ENCODE data around the gene ATP10A. TPM values are rescaled to one million over a fixed set of nuclear protein-coding genes. Genes with fewer than 3 reads are reported as not detected.

Gene ATP10A
- total RNA-seq, 1 experiment from 2014 or later: 2.1 TPM

- TF ChIP-seq CTCF (IDR thresholded peaks at IDR 0.05) (no peak), FOXP1 (CRISPR knock-in tag; IDR thresholded peaks at IDR 0.05; ENCODE audit: borderline replicate concordance) (no peak), SMAD3 (CRISPR knock-in tag; IDR thresholded peaks at IDR 0.05; ENCODE audit: borderline replicate concordance) (no peak), STAT6 (CRISPR knock-in tag; conservative IDR thresholded peaks at IDR 0.05; ENCODE audit: low read depth) (no peak), NR2C2 (CRISPR knock-in tag; IDR thresholded peaks at IDR 0.05) (no peak), MAX (CRISPR knock-in tag; IDR thresholded peaks at IDR 0.05) (no peak), IRF2 (CRISPR knock-in tag; IDR thresholded peaks at IDR 0.05; ENCODE audit: borderline replicate concordance, low read depth) (no peak)
Measured at GRCh38 chr15:25727116-25727515, 136.0 kb downstream of the ATP10A start (continued).

- H3K27ac Mint-ChIP-seq: no peak overlapping the region
- DNase-seq (ENCODE audit: low spot score) (no peak), ATAC-seq (no peak)
- POLR2A ChIA-PET: interaction anchor here (0.7 kb wide), 1 partner anchor 90 kb away, joined by 3 read pairs; no protein-coding TSS in a partner anchor
- CTCF ChIA-PET: interaction anchor here (1.1 kb wide), 1 partner anchor 10 kb away, joined by 4 read pairs; no protein-coding TSS in a partner anchor
- H3K27me3 Mint-ChIP-seq (ENCODE audit: low read depth): no peaks in the 10 kb centered on the region
- TF ChIP-seq PRRX2 (CRISPR knock-in tag; IDR thresholded peaks at IDR 0.05) (no peak), MLX (CRISPR knock-in tag; IDR thresholded peaks at IDR 0.05) (no peak), NR2C2 (CRISPR knock-in tag; IDR thresholded peaks at IDR 0.05) (no peak), CDX4 (CRISPR knock-in tag; IDR thresholded peaks at IDR 0.05; ENCODE audit: borderline replicate concordance) (no peak), ZSCAN18 (CRISPR knock-in tag; IDR thresholded peaks at IDR 0.05) (no peak), ESRRA (CRISPR knock-in tag; IDR thresholded peaks at IDR 0.05; ENCODE audit: borderline replicate concordance) (no peak), IRF1 (CRISPR knock-in tag; IDR thresholded peaks at IDR 0.05) (no peak), FOXK1 (CRISPR knock-in tag; IDR thresholded peaks at IDR 0.05) (no peak), NFYB (CRISPR knock-in tag; conservative IDR thresholded peaks at IDR 0.05; ENCODE audit: low read depth) (no peak), USF1 (CRISPR knock-in tag; IDR thresholded peaks at IDR 0.05) (no peak), SP1 (CRISPR knock-in tag; conservative IDR thresholded peaks at IDR 0.05) (no peak), TCF7 (CRISPR knock-in tag; IDR thresholded peaks at IDR 0.05; ENCODE audit: low read depth) (no peak), GRHL2 (CRISPR knock-in tag; IDR thresholded peaks at IDR 0.05; ENCODE audit: insufficient replicate concordance, severe bottlenecking) (no peak), ZNF121 (CRISPR knock-in tag; IDR thresholded peaks at IDR 0.05) (no peak), STAT6 (CRISPR knock-in tag; conservative IDR thresholded peaks at IDR 0.05; ENCODE audit: low read depth) (no peak), ELF4 (CRISPR knock-in tag; IDR thresholded peaks at IDR 0.05; ENCODE audit: low read depth) (no peak), SMAD3 (CRISPR knock-in tag; IDR thresholded peaks at IDR 0.05; ENCODE audit: borderline replicate concordance) (no peak), FOXJ3 (CRISPR knock-in tag; IDR thresholded peaks at IDR 0.05; ENCODE audit: borderline replicate concordance) (no peak), CBFB (CRISPR knock-in tag; IDR thresholded peaks at IDR 0.05; ENCODE audit: low read depth) (no peak)
- no peak overlapping the region for H3K4me3 Mint-ChIP-seq
- H3K36me3 Mint-ChIP-seq: no peaks in the 10 kb centered on the region
- H3K4me1 Mint-ChIP-seq: peaks cover 12% of the 10 kb centered on the region
- no peaks in the 10 kb centered on the region for H3K9me3 Mint-ChIP-seq
Measured at GRCh38 chr15:25725758-25726157, 137.4 kb downstream of the ATP10A start.

Data from WTC11 (cell line).